Ecto neural progenitor cell (in vitro differentiated cells): ENCODE results near the gene EPM2A.
A peak's percentile ranks its signal among the peaks of the same experiment; 100 is the strongest.

Experiments
- DNase-seq: peaks from one replicate; pipeline ENCODE4 v3.0.0-alpha.2; 2018; ENCODE audit warnings: low spot score

The EPM2A gene

GRCh38 chr6:145670311-145670710 lies 65.0 kb downstream of the EPM2A start:
- DNase-seq: no peak

- no peak for DNase-seq
Measured at GRCh38 chr6:145669627-145670034, 65.7 kb downstream of the EPM2A start.

GRCh38 chr6:145668844-145669243 lies 66.5 kb downstream of the EPM2A start:
- no peak for DNase-seq

GRCh38 chr6:145660676-145661075 lies 74.6 kb downstream of the EPM2A start:
- no peak for DNase-seq

- DNase-seq: no peak
Measured at GRCh38 chr6:145656128-145656527, 79.2 kb downstream of the EPM2A start.

- no peak for DNase-seq
Measured at GRCh38 chr6:145652572-145652971, 82.7 kb downstream of the EPM2A start.

- no peak for DNase-seq
Measured at GRCh38 chr6:145651988-145652387, 83.3 kb downstream of the EPM2A start.

- no peak for DNase-seq
Measured at GRCh38 chr6:145648149-145648548, 87.2 kb downstream of the EPM2A start.

GRCh38 chr6:145647602-145648001 lies 87.7 kb downstream of the EPM2A start:
- DNase-seq: no peak

- no peak for DNase-seq
Measured at GRCh38 chr6:145643760-145644159, 91.6 kb downstream of the EPM2A start.

GRCh38 chr6:145633981-145634627 lies 101.2 kb downstream of the EPM2A start:
- DNase-seq: peak; percentile 91

GRCh38 chr6:145632971-145633370 lies 102.3 kb downstream of the EPM2A start:
- DNase-seq: no peak

GRCh38 chr6:145631374-145631773 lies 103.9 kb downstream of the EPM2A start:
- DNase-seq: no peak

- DNase-seq: no peak
Measured at GRCh38 chr6:145630598-145630997, 104.7 kb downstream of the EPM2A start.

- DNase-seq: no peak
Measured at GRCh38 chr6:145629478-145629877, 105.8 kb downstream of the EPM2A start.

GRCh38 chr6:145627451-145627850 lies 107.9 kb downstream of the EPM2A start:
- no peak for DNase-seq

GRCh38 chr6:145626857-145627256 lies 108.5 kb downstream of the EPM2A start:
- DNase-seq: no peak

- DNase-seq: no peak
Measured at GRCh38 chr6:145623231-145623630, 112.1 kb downstream of the EPM2A start.

- DNase-seq: no peak
Measured at GRCh38 chr6:145621776-145622175, 113.5 kb downstream of the EPM2A start.

GRCh38 chr6:145620088-145620487 lies 115.2 kb downstream of the EPM2A start:
- DNase-seq: no peak

GRCh38 chr6:145609521-145609920 lies 125.8 kb downstream of the EPM2A start:
- no peak for DNase-seq

GRCh38 chr6:145608850-145609249 lies 126.5 kb downstream of the EPM2A start:
- DNase-seq: no peak

GRCh38 chr6:145603991-145604390 lies 131.3 kb downstream of the EPM2A start:
- DNase-seq: no peak

GRCh38 chr6:145603424-145603833 lies 131.9 kb downstream of the EPM2A start:
- no peak for DNase-seq
